ENCODE results near the gene FBXL17.

Gene FBXL17

DNA sequence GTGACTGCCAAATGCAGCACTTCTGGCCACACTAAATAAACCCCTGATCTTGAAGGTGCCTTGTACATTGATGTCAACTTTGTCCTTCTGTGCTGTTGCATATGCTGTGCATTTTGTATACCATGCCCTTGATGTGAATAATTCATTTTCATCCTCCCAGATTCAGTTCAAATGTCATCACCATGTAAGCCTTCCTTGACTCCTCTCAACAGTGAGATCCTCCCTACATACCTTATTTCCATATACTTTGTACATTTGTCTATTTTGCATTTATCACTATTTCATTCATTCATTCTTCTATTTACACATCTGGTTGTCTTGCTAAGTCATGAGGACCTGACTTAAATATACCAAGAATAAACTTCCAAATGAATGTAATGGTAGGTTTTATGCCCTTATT is 438.0 kb downstream of the FBXL17 start:
- ATAC-seq (ENCODE audit: insufficient read depth, low read depth) = no peak
- no peaks in the 10 kb centered on the region for H3K27me3 ChIP-seq (ENCODE audit: insufficient read depth, low read length, poor library complexity)

DNA sequence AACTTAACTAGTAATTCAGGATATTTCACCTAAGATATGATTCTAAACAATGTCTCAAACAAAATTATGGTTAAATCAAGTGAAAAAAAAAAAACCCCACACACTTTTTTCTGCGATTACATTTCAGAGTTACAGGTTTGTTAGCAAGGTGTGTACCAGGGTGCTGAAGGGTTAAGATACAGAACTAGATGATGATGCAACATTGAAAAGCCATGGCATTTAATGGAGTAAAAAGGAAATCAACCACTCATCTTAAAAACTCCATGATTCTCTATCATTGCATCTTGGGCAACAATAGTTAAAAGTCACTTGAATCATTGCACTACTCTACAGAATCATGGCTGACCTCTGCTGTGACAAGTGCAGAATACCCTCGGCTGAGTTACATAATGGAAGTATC is 440.9 kb downstream of the FBXL17 start:
- Histone ChIP-seq H3K9me3 (ENCODE audit: insufficient read depth, low read length, severe bottlenecking) (no peaks in the 10 kb centered on the region), H3K9ac (ENCODE audit: low read depth, low read length) (no peak overlapping the region), H3K27me3 (ENCODE audit: insufficient read depth, low read length, poor library complexity) (no peaks in the 10 kb centered on the region), H3K4me2 (ENCODE audit: insufficient read depth, low read length) (no peak overlapping the region), H2AFZ (ENCODE audit: low read depth, low read length) (no peak overlapping the region), H3K79me2 (ENCODE audit: insufficient read depth, low read length) (no peaks in the 10 kb centered on the region), H4K20me1 (ENCODE audit: insufficient read depth, low read length) (no peaks in the 10 kb centered on the region), H3K27ac (ENCODE audit: low read length) (no peak overlapping the region), H3K4me1 (ENCODE audit: insufficient read depth, low read length) (no peaks in the 10 kb centered on the region), H3K4me3 (ENCODE audit: low read depth in 1 of 2, low read length in 2 of 2) (no peak overlapping the region), H3K36me3 (ENCODE audit: insufficient read depth, low read length) (no peaks in the 10 kb centered on the region)
- DNase-seq (no peak), ATAC-seq (ENCODE audit: insufficient read depth, low read depth) (no peak)
- TF ChIP-seq EZH2 (IDR thresholded peaks at IDR 0.05; ENCODE audit: borderline replicate concordance, low read depth, low read length, severe bottlenecking) = no peak
- TF ChIP-seq, protein P1, sequence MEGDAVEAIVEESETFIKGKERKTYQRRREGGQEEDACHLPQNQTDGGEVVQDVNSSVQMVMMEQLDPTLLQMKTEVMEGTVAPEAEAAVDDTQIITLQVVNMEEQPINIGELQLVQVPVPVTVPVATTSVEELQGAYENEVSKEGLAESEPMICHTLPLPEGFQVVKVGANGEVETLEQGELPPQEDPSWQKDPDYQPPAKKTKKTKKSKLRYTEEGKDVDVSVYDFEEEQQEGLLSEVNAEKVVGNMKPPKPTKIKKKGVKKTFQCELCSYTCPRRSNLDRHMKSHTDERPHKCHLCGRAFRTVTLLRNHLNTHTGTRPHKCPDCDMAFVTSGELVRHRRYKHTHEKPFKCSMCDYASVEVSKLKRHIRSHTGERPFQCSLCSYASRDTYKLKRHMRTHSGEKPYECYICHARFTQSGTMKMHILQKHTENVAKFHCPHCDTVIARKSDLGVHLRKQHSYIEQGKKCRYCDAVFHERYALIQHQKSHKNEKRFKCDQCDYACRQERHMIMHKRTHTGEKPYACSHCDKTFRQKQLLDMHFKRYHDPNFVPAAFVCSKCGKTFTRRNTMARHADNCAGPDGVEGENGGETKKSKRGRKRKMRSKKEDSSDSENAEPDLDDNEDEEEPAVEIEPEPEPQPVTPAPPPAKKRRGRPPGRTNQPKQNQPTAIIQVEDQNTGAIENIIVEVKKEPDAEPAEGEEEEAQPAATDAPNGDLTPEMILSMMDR (IDR thresholded peaks at IDR 0.05; ENCODE audit: borderline replicate concordance, extremely low read depth, low read length, poor library complexity, severe bottlenecking) = no peak

More for the DNA sequence above, 438.0 kb downstream of the FBXL17 start:
- no peaks in the 10 kb centered on the region for H3K36me3 ChIP-seq (ENCODE audit: insufficient read depth, low read length)
- H3K4me1 ChIP-seq (ENCODE audit: insufficient read depth, low read length) = peaks cover 8% of the 10 kb centered on the region
- H3K4me2 ChIP-seq (ENCODE audit: insufficient read depth, low read length) = no peak overlapping the region
- no peak for DNase-seq
- no peak overlapping the region for H3K9ac ChIP-seq (ENCODE audit: low read depth, low read length)
- no peaks in the 10 kb centered on the region for H3K79me2 ChIP-seq (ENCODE audit: insufficient read depth, low read length)
- H3K4me3 ChIP-seq (ENCODE audit: low read depth in 1 of 2, low read length in 2 of 2) = no peak overlapping the region
- H3K27ac ChIP-seq (ENCODE audit: low read length) = no peak overlapping the region
- H2AFZ ChIP-seq (ENCODE audit: low read depth, low read length) = no peak overlapping the region
- no peaks in the 10 kb centered on the region for H3K9me3 ChIP-seq (ENCODE audit: insufficient read depth, low read length, severe bottlenecking)
- TF ChIP-seq, protein P1 (IDR thresholded peaks at IDR 0.05; ENCODE audit: borderline replicate concordance, extremely low read depth, low read length, poor library complexity, severe bottlenecking) = no peak
- no peak for TF ChIP-seq EZH2 (IDR thresholded peaks at IDR 0.05; ENCODE audit: borderline replicate concordance, low read depth, low read length, severe bottlenecking)
- H4K20me1 ChIP-seq (ENCODE audit: insufficient read depth, low read length) = no peaks in the 10 kb centered on the region

DNA sequence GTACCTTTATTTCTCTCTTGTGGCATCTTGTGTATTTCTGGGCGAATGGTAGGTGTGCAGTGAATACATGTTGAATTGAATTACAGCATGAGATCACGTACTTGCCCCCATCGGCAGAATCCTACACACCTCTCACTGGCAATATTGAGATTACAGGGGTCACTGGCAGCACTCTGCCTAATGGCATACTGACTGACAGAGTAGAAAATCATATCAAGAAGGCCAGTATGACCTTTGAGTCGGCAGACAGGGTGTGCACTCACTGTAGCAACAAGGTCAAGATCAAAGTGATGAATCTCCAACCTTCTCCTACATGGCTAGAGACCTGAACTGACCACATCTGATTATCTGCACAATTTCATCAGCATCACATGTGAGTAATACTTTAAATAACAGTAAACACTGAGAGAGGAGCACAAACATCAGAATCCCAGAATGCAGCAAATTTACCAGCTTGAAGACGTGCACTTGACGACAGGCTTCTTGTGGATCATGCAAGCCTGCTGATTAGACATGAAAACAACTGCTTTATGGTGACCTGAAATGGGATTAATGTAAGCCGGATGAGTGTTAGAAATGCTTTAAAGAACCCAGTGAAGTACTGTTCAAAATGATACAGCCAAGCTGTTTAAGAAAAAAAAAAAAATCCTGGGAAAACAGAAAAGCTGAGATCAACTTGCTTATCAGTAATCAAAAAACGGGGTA is 444.1 kb downstream of the FBXL17 start:
- Histone ChIP-seq H3K9me3 (ENCODE audit: insufficient read depth, low read length, severe bottlenecking) (no peaks in the 10 kb centered on the region), H3K27ac (ENCODE audit: low read length) (no peak overlapping the region), H3K27me3 (ENCODE audit: insufficient read depth, low read length, poor library complexity) (no peaks in the 10 kb centered on the region), H3K9ac (ENCODE audit: low read depth, low read length) (no peak overlapping the region), H4K20me1 (ENCODE audit: insufficient read depth, low read length) (no peaks in the 10 kb centered on the region), H3K4me3 (ENCODE audit: low read depth in 1 of 2, low read length in 2 of 2) (no peak overlapping the region), H3K36me3 (ENCODE audit: insufficient read depth, low read length) (no peaks in the 10 kb centered on the region), H3K4me2 (ENCODE audit: insufficient read depth, low read length) (no peak overlapping the region), H3K79me2 (ENCODE audit: insufficient read depth, low read length) (no peaks in the 10 kb centered on the region), H3K4me1 (ENCODE audit: insufficient read depth, low read length) (no peaks in the 10 kb centered on the region), H2AFZ (ENCODE audit: low read depth, low read length) (no peak overlapping the region)
- ATAC-seq (ENCODE audit: insufficient read depth, low read depth) (no peak), DNase-seq (no peak)
- no peak for TF ChIP-seq EZH2 (IDR thresholded peaks at IDR 0.05; ENCODE audit: borderline replicate concordance, low read depth, low read length, severe bottlenecking)
- TF ChIP-seq, protein P1 (IDR thresholded peaks at IDR 0.05; ENCODE audit: borderline replicate concordance, extremely low read depth, low read length, poor library complexity, severe bottlenecking) = no peak

Measured in DND-41 (cell line).